Erythroblast (primary cell): ENCODE results near the gene IL17RC.

ENCODE experiments used
- GATA1 ChIP-seq: IDR thresholded peaks from 2 replicates; pipeline ENCODE4 v1.6.1; 2011; ENCODE audit warnings: low read depth, mild to moderate bottlenecking, control low read depth, low read length, moderate library complexity
- POLR2A ChIP-seq: IDR thresholded peaks from 2 replicates; pipeline ENCODE4 v1.6.1; 2011; ENCODE audit warnings: mild to moderate bottlenecking, low read length

- no peak for TF ChIP-seq POLR2A
- TF ChIP-seq GATA1 = no peak
Observed at GRCh38 chr3:9957214-9957613, 40.3 kb downstream of the IL17RC start.
